WTC11 (cell line): ENCODE data around the gene ICA1. TPM values are rescaled to one million over a fixed set of nuclear protein-coding genes. Genes with fewer than 3 reads are reported as not detected.

Source experiments
- ATAC-seq: fragments of 200-7000 bp; cut with Tn5 transposase; 2 replicates; pipeline ENCODE4 v1.10.0; 2021; ENCODE audit warnings: mild to moderate bottlenecking, moderate library complexity
- CTCF ChIA-PET: fragments of 300-600 bp; sonication (Branson Sonifier 250); formaldehyde crosslinking; loops from one replicate; lab custom pipeline; 2021; ENCODE audit warnings: antibody characterized with exemption; lab: Charles Lee
- POLR2A ChIA-PET: fragments of 350-600 bp; sonication (Branson Sonifier 250); formaldehyde crosslinking; loops from one replicate; lab custom pipeline; 2021; ENCODE audit warnings: antibody characterized with exemption; lab: Charles Lee
- DNase-seq: peaks from one replicate; pipeline ENCODE4 v3.0.0; 2021; ENCODE audit warnings: low spot score
- H3K27ac Mint-ChIP-seq: 2 replicates; pipeline ENCODE4 v1.8.0; 2021; ENCODE audit warnings: mixed read lengths
- H3K27me3 Mint-ChIP-seq: 2 replicates; pipeline ENCODE4 v1.8.0; 2021; ENCODE audit warnings: low read depth, mild to moderate bottlenecking, moderate library complexity, mixed read lengths
- H3K36me3 Mint-ChIP-seq: 2 replicates; pipeline ENCODE4 v1.8.0; 2021; ENCODE audit warnings: mixed read lengths
- H3K4me1 Mint-ChIP-seq: 2 replicates; pipeline ENCODE4 v1.8.0; 2022; ENCODE audit warnings: mixed read lengths
- H3K4me3 Mint-ChIP-seq: 2 replicates; pipeline ENCODE4 v1.8.0; 2021; ENCODE audit warnings: mild to moderate bottlenecking, moderate library complexity, mixed read lengths
- H3K9me3 Mint-ChIP-seq: 2 replicates; pipeline ENCODE4 v1.8.0; 2021; ENCODE audit warnings: mixed read lengths
- ATF2 ChIP-seq: sonication (generic); formaldehyde crosslinking; IDR thresholded peaks from 2 replicates; pipeline ENCODE4 v1.8.1; 2022; ENCODE audit warnings: low read depth, missing genetic modification reagents, borderline replicate concordance
- ERG ChIP-seq: fragments of 250-450 bp; sonication (Bioruptor Pico); IDR thresholded peaks from 2 replicates; pipeline ENCODE4 v1.8.0; 2021; ENCODE audit warnings: mild to moderate bottlenecking
- GABPB1 ChIP-seq: sonication (generic); formaldehyde crosslinking; IDR thresholded peaks from 2 replicates; pipeline ENCODE4 v1.8.1; 2023; ENCODE audit warnings: mild to moderate bottlenecking, missing genetic modification reagents
- HMGA2 ChIP-seq: fragments of 250-450 bp; sonication (Bioruptor Pico); IDR thresholded peaks from 2 replicates; pipeline ENCODE4 v1.4.0; 2021; ENCODE audit warnings: mild to moderate bottlenecking, moderate library complexity
- IRF1 ChIP-seq: sonication (generic); formaldehyde crosslinking; IDR thresholded peaks from 2 replicates; pipeline ENCODE4 v1.8.0; 2023; ENCODE audit warnings: missing genetic modification reagents
- NR3C1 ChIP-seq: sonication (generic); formaldehyde crosslinking; conservative IDR thresholded peaks from 2 replicates; pipeline ENCODE4 v1.8.1; 2023; ENCODE audit warnings: low read depth, mild to moderate bottlenecking, missing genetic modification reagents
- OVOL2 ChIP-seq: fragments of 250-450 bp; sonication (Bioruptor Pico); IDR thresholded peaks from 2 replicates; pipeline ENCODE4 v1.9.0; 2021; ENCODE audit warnings: mild to moderate bottlenecking, borderline replicate concordance
- PRRX2 ChIP-seq: fragments of 250-450 bp; sonication (Bioruptor Pico); IDR thresholded peaks from 2 replicates; pipeline ENCODE4 v1.8.0; 2021; ENCODE audit warnings: mild to moderate bottlenecking
- SMAD4 ChIP-seq: sonication (generic); formaldehyde crosslinking; IDR thresholded peaks from 2 replicates; pipeline ENCODE4 v1.8.0; 2022; ENCODE audit warnings: mild to moderate bottlenecking, missing genetic modification reagents
- SP1 ChIP-seq: sonication (generic); formaldehyde crosslinking; conservative IDR thresholded peaks from 2 replicates; pipeline ENCODE4 v1.8.1; 2022; ENCODE audit warnings: missing genetic modification reagents
- TEAD4 ChIP-seq: sonication (generic); formaldehyde crosslinking; IDR thresholded peaks from 2 replicates; pipeline ENCODE4 v1.8.0; 2022; ENCODE audit warnings: mild to moderate bottlenecking, missing genetic modification reagents
- TP53 ChIP-seq: sonication (generic); formaldehyde crosslinking; IDR thresholded peaks from 2 replicates; pipeline ENCODE4 v1.8.1; 2023; ENCODE audit warnings: mild to moderate bottlenecking, missing genetic modification reagents
- ZNF232 ChIP-seq: sonication (generic); formaldehyde crosslinking; IDR thresholded peaks from 2 replicates; pipeline ENCODE4 v1.8.0; 2022; ENCODE audit warnings: mild to moderate bottlenecking, missing genetic modification reagents
- ZNF263 ChIP-seq: sonication (generic); formaldehyde crosslinking; IDR thresholded peaks from 2 replicates; pipeline ENCODE4 v1.8.1; 2022; ENCODE audit warnings: low read depth, mild to moderate bottlenecking, moderate library complexity, missing genetic modification reagents
- ZNF317 ChIP-seq: sonication (generic); formaldehyde crosslinking; IDR thresholded peaks from 2 replicates; pipeline ENCODE4 v1.8.1; 2023; ENCODE audit warnings: low read depth, mild to moderate bottlenecking, moderate library complexity, missing genetic modification reagents, borderline replicate concordance
- ZSCAN18 ChIP-seq: fragments of 250-450 bp; sonication (Bioruptor Pico); IDR thresholded peaks from 2 replicates; pipeline ENCODE4 v2.1.2; 2022; ENCODE audit warnings: mild to moderate bottlenecking, moderate library complexity
- total RNA-seq: library from RNA; stranded (reverse); gene quantifications from 3 replicates; pipeline ENCODE4 v1.2.3, GENCODE V29; 2021
- TF ChIP-seq, protein P1 (sequence below): sonication (generic); formaldehyde crosslinking; IDR thresholded peaks from 2 replicates; pipeline ENCODE4 v1.8.1; 2023; ENCODE audit warnings: mild to moderate bottlenecking, moderate library complexity, missing genetic modification reagents
- TF ChIP-seq, protein P2 (sequence below): sonication (generic); formaldehyde crosslinking; IDR thresholded peaks from 2 replicates; pipeline ENCODE4 v1.8.1; 2022; ENCODE audit warnings: low read depth, mild to moderate bottlenecking, moderate library complexity, missing genetic modification reagents, borderline replicate concordance
- TF ChIP-seq, protein P3 (sequence below): sonication (generic); formaldehyde crosslinking; IDR thresholded peaks from 2 replicates; pipeline ENCODE4 v1.8.0; 2022; ENCODE audit warnings: mild to moderate bottlenecking, missing genetic modification reagents
- TF ChIP-seq, protein P4 (sequence below): fragments of 250-450 bp; sonication (Bioruptor Pico); IDR thresholded peaks from 2 replicates; pipeline ENCODE4 v1.9.0; 2021; ENCODE audit warnings: moderate library complexity, mild to moderate bottlenecking, inconsistent platforms, borderline replicate concordance

The ICA1 gene
- total RNA-seq, 1 experiment from 2014 or later: 31.2 TPM

- H3K4me3 Mint-ChIP-seq: no peak overlapping the region
- ChIA-PET CTCF (interaction anchor here (0.6 to 2.6 kb wide), 6 partner anchors 20 to 1419 kb away, joined by 3 to 9 read pairs (median 6); no protein-coding TSS in a partner anchor), POLR2A (interaction anchor here (0.6 to 0.7 kb wide), 2 partner anchors 447 to 641 kb away, joined by 3 to 8 read pairs; no protein-coding TSS in a partner anchor)
- H3K9me3 Mint-ChIP-seq: no peaks in the 10 kb centered on the region
- ATAC-seq: peak; percentile 57; the same call in 1 of the 2 replicates
- no peaks in the 10 kb centered on the region for H3K27me3 Mint-ChIP-seq
- peaks cover 26% of the 10 kb centered on the region for H3K4me1 Mint-ChIP-seq
- DNase-seq: no peak
- no peak for TF ChIP-seq TEAD4 (CRISPR knock-in tag)
- no peak for TF ChIP-seq NR3C1 (CRISPR knock-in tag)
- TF ChIP-seq SP1 (CRISPR knock-in tag): no peak
- no peak for TF ChIP-seq GABPB1 (CRISPR knock-in tag)
- TF ChIP-seq ERG: no peak
- TF ChIP-seq ZNF232 (CRISPR knock-in tag): no peak
- TF ChIP-seq IRF1 (CRISPR knock-in tag): no peak
- TF ChIP-seq ZNF317 (CRISPR knock-in tag): no peak
- TF ChIP-seq, protein P1, sequence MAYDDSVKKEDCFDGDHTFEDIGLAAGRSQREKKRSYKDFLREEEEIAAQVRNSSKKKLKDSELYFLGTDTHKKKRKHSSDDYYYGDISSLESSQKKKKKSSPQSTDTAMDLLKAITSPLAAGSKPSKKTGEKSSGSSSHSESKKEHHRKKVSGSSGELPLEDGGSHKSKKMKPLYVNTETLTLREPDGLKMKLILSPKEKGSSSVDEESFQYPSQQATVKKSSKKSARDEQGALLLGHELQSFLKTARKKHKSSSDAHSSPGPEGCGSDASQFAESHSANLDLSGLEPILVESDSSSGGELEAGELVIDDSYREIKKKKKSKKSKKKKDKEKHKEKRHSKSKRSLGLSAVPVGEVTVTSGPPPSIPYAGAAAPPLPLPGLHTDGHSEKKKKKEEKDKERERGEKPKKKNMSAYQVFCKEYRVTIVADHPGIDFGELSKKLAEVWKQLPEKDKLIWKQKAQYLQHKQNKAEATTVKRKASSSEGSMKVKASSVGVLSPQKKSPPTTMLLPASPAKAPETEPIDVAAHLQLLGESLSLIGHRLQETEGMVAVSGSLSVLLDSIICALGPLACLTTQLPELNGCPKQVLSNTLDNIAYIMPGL (CRISPR knock-in tag): no peak
- TF ChIP-seq PRRX2: no peak
- TF ChIP-seq HMGA2: no peak
- TF ChIP-seq, protein P2, sequence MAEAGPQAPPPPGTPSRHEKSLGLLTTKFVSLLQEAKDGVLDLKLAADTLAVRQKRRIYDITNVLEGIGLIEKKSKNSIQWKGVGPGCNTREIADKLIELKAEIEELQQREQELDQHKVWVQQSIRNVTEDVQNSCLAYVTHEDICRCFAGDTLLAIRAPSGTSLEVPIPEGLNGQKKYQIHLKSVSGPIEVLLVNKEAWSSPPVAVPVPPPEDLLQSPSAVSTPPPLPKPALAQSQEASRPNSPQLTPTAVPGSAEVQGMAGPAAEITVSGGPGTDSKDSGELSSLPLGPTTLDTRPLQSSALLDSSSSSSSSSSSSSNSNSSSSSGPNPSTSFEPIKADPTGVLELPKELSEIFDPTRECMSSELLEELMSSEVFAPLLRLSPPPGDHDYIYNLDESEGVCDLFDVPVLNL (CRISPR knock-in tag): no peak
- TF ChIP-seq, protein P3, sequence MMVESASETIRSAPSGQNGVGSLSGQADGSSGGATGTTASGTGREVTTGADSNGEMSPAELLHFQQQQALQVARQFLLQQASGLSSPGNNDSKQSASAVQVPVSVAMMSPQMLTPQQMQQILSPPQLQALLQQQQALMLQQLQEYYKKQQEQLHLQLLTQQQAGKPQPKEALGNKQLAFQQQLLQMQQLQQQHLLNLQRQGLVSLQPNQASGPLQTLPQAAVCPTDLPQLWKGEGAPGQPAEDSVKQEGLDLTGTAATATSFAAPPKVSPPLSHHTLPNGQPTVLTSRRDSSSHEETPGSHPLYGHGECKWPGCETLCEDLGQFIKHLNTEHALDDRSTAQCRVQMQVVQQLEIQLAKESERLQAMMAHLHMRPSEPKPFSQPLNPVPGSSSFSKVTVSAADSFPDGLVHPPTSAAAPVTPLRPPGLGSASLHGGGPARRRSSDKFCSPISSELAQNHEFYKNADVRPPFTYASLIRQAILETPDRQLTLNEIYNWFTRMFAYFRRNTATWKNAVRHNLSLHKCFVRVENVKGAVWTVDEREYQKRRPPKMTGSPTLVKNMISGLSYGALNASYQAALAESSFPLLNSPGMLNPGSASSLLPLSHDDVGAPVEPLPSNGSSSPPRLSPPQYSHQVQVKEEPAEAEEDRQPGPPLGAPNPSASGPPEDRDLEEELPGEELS (CRISPR knock-in tag): no peak
- no peak for TF ChIP-seq ATF2 (CRISPR knock-in tag)
- no peak for TF ChIP-seq SMAD4 (CRISPR knock-in tag)
- no peak for TF ChIP-seq OVOL2
- TF ChIP-seq ZSCAN18 (CRISPR knock-in tag): no peak
- TF ChIP-seq, protein P4, sequence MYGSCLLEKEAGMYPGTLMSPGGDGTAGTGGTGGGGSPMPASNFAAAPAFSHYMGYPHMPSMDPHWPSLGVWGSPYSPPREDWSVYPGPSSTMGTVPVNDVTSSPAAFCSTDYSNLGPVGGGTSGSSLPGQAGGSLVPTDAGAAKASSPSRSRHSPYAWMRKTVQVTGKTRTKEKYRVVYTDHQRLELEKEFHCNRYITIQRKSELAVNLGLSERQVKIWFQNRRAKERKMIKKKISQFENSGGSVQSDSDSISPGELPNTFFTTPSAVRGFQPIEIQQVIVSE (CRISPR knock-in tag): no peak
- TF ChIP-seq TP53 (CRISPR knock-in tag): no peak
- TF ChIP-seq ZNF263 (CRISPR knock-in tag): no peak
- H3K27ac Mint-ChIP-seq: peak overlapping the region; percentile 44; the same call in 1 of the 2 replicates
- H3K36me3 Mint-ChIP-seq: peaks cover 3% of the 10 kb centered on the region; the same call in 1 of the 2 replicates
Measured at GRCh38 chr7:8086239-8086638, 175.7 kb downstream of the ICA1 start.
